HG03097 (cell line): ENCODE data around the gene MN1.

Source experiments
- ATAC-seq: cut with Tn5 transposase; IDR thresholded peaks from one replicate; pipeline ENCODE4 v1.9.1; 2021; ENCODE audit not compliant: unreplicated experiment, low FRiP score

The MN1 gene

GRCh38 chr22:27719535-27720227, 81.9 kb downstream of the MN1 start:
- ATAC-seq = no peak

GRCh38 chr22:27719036-27719347, 82.6 kb downstream of the MN1 start:
- ATAC-seq = no peak

GRCh38 chr22:27718186-27719035, 83.1 kb downstream of the MN1 start:
- ATAC-seq = no peak

GRCh38 chr22:27717094-27717493, 84.5 kb downstream of the MN1 start:
- no peak for ATAC-seq

GRCh38 chr22:27716074-27716473, 85.5 kb downstream of the MN1 start:
- ATAC-seq = no peak

- ATAC-seq = no peak
Observed at GRCh38 chr22:27715106-27715505, 86.5 kb downstream of the MN1 start.

- no peak for ATAC-seq
Observed at GRCh38 chr22:27714068-27714467, 87.5 kb downstream of the MN1 start.

- no peak for ATAC-seq
Observed at GRCh38 chr22:27713461-27713860, 88.1 kb downstream of the MN1 start.

- ATAC-seq = no peak
Observed at GRCh38 chr22:27711756-27712155, 89.8 kb downstream of the MN1 start.

- no peak for ATAC-seq
Observed at GRCh38 chr22:27711012-27711411, 90.5 kb downstream of the MN1 start.

- ATAC-seq = no peak
Observed at GRCh38 chr22:27709919-27710675, 91.5 kb downstream of the MN1 start.

- no peak for ATAC-seq
Observed at GRCh38 chr22:27706489-27706888, 95.1 kb downstream of the MN1 start.

- ATAC-seq = no peak
Observed at GRCh38 chr22:27705408-27706080, 96.0 kb downstream of the MN1 start.

- ATAC-seq = no peak
Observed at GRCh38 chr22:27704581-27704980, 97.0 kb downstream of the MN1 start.

GRCh38 chr22:27699383-27700019, 102.1 kb downstream of the MN1 start:
- no peak for ATAC-seq

GRCh38 chr22:27698813-27699212, 102.7 kb downstream of the MN1 start:
- ATAC-seq = no peak
